GM19238 (cell line): Measurements from ENCODE around the gene SLC48A1.

ENCODE experiments used
- DNase-seq: peaks from one replicate; pipeline ENCODE4 v3.0.0; 2011; ENCODE audit warnings: low spot score; ENCODE audit not compliant: insufficient read length

SLC48A1 gene

GRCh38 chr12:47773062-47773857 is at the start of gene SLC48A1:
SLC48A1 (plus strand) TSS chr12:47773238; CDS start chr12:47773305, 67 bp downstream.
- DNase-seq = peak; percentile 96

- no peak for DNase-seq
Measured at GRCh38 chr12:47725091-47725772, 47.8 kb upstream of the SLC48A1 start, which contains the start of gene ENDOU. ENDOU (minus strand) TSS chr12:47725490; CDS start chr12:47725413, 77 bp downstream.

GRCh38 chr12:47725893-47726292 is 47.1 kb upstream of the SLC48A1 start:
- DNase-seq = peak; percentile 35

GRCh38 chr12:47729233-47729632 is 43.8 kb upstream of the SLC48A1 start:
- no peak for DNase-seq

GRCh38 chr12:47730341-47730744 is 42.7 kb upstream of the SLC48A1 start:
- no peak for DNase-seq

GRCh38 chr12:47731723-47732122 is 41.3 kb upstream of the SLC48A1 start:
- DNase-seq = no peak

GRCh38 chr12:47732504-47732903 is 40.5 kb upstream of the SLC48A1 start:
- DNase-seq = no peak

GRCh38 chr12:47733142-47733541 is 39.9 kb upstream of the SLC48A1 start:
- DNase-seq = no peak

GRCh38 chr12:47734725-47735480 is 38.1 kb upstream of the SLC48A1 start:
- no peak for DNase-seq

GRCh38 chr12:47735649-47736048 is 37.4 kb upstream of the SLC48A1 start:
- no peak for DNase-seq

GRCh38 chr12:47736216-47736615 is 36.8 kb upstream of the SLC48A1 start:
- DNase-seq = no peak

- no peak for DNase-seq
Measured at GRCh38 chr12:47736877-47737676, 36.0 kb upstream of the SLC48A1 start.

GRCh38 chr12:47737936-47738594 is 35.0 kb upstream of the SLC48A1 start:
- DNase-seq = no peak

- DNase-seq = no peak
Measured at GRCh38 chr12:47739297-47739696, 33.7 kb upstream of the SLC48A1 start.

- DNase-seq = peak; percentile 54
Measured at GRCh38 chr12:47739979-47740378, 33.1 kb upstream of the SLC48A1 start.

GRCh38 chr12:47740606-47741339 is 32.3 kb upstream of the SLC48A1 start:
- DNase-seq = peak; percentile 45

GRCh38 chr12:47741340-47741703 is 31.7 kb upstream of the SLC48A1 start:
- DNase-seq = no peak

- peak; percentile 59 for DNase-seq
Measured at GRCh38 chr12:47742253-47742825, 30.7 kb upstream of the SLC48A1 start.

GRCh38 chr12:47743311-47743860 is 29.7 kb upstream of the SLC48A1 start:
- no peak for DNase-seq
